GM21423 (cell line): Measurements from ENCODE around the gene NFKBIA.
"Not testable (repeated sequence)": the region's sequence is repeated elsewhere in the genome, so short reads cannot be mapped to it uniquely, and the experiment has no call there.

Experiments used
- ATAC-seq: cut with Tn5 transposase; IDR thresholded peaks from one replicate; pipeline ENCODE4 v1.9.1; 2021; ENCODE audit warnings: mild to moderate bottlenecking, moderate library complexity; ENCODE audit not compliant: unreplicated experiment

Gene NFKBIA

DNA sequence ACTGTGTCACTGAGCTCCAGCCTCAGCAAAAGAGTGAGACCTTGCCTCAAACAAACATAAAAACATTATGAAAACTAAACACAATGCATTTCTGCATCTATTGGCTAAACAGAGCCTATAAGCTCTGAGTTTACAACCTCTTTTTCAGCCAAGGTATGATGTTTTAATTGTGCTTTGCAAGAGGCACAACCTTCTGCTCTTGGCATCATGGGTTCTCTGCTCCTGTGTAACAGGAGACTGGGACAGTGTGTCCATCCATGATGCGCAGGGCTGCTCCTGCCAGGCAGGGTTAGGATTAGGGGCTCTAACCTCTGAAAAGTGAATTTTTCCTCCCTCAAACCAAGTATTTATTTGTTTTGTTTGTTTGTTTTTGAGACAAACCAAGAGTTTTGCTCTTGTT is 5.0 kb upstream of the NFKBIA start:
- no peak for ATAC-seq

DNA sequence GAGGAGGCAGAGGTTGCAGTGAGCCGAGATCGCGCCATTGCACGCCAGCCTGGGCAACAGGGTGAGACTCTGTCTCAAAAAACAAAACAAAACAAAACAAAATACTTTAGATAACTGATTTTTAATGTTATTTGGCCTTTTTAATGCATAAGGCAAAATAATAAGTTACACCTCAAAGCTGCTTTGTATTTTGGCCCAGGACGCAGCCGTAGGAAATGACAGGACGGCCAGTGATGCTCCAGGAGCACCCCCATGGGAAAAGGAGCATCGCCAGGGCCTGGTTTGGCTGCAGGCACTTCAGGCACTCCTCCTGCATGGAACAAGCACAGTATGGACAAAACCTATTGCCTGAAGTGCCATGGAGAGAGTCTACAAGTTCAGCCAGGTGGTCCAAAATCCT is 3.5 kb upstream of the NFKBIA start:
- ATAC-seq = no peak

DNA sequence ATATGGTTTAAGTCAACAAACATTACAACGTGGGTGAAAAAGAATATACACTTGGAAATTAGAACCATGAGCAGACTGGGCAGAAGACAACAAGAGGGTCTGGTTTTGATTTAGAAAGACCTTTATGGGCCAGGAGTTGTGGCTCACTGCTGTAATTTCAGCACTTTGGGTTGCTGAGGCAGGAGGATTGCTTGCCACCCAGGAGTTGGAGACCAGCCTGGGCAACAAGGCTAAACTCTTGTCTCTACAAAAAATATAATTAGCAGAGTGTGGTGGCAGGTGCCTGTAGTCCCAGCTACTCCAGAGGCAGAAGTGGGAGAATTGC is 2.7 kb upstream of the NFKBIA start:
- ATAC-seq = no peak

DNA sequence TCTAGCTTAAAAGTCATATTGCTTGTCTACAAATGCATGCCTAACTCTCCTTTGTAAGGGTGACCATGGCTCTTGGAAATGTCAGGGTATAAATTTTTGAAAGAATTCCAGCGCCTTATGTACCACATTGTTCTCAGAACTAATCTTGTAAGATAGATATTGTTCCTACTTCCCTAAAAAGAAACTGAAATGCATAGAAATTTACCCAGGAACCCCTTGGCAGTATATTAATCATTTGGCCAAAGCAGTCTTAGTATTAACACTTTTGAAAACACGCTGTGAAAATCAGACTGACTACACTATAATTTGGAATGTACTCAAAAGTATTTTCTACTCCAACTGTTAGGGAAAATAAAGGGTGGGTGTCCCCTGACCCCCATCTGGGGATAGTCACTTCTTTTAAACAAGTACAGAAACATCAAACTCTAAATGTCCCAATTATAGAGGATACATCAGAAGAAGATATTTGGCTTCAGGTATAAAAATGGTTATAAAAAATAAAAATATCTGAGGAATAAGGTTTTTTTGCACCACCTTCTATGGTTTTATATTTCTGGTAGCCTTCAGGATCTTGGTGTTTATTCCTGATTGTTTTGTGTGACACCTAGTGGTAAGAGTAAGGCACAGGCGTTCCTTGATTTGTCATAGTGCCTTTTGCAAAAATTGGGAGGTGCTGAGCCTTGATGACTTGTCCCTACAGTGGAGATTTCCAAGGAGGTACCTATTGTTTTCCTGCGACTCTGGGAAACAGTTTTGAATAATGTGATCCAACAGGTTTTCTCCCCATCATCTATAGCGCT is 2.2 kb upstream of the NFKBIA start:
- ATAC-seq = no peak

DNA sequence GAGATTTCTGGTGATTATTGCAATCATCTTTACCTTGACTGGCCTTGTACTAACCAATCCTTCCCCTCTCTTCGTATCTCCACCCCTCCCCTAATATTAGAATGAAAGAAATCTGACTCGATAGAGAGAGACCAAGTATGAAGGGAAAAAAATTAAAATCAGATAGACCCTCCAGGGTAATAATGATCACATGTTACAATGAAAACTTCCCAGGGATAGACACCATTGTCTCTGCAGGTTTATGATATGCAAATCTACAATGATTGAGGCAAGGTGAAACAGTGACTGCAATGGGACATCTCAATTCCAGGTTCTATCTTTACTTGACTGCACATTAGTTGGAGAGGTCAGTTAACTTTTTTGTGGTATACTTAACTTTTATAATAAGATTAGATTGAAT is 1.5 kb upstream of the NFKBIA start:
- no peak for ATAC-seq

DNA sequence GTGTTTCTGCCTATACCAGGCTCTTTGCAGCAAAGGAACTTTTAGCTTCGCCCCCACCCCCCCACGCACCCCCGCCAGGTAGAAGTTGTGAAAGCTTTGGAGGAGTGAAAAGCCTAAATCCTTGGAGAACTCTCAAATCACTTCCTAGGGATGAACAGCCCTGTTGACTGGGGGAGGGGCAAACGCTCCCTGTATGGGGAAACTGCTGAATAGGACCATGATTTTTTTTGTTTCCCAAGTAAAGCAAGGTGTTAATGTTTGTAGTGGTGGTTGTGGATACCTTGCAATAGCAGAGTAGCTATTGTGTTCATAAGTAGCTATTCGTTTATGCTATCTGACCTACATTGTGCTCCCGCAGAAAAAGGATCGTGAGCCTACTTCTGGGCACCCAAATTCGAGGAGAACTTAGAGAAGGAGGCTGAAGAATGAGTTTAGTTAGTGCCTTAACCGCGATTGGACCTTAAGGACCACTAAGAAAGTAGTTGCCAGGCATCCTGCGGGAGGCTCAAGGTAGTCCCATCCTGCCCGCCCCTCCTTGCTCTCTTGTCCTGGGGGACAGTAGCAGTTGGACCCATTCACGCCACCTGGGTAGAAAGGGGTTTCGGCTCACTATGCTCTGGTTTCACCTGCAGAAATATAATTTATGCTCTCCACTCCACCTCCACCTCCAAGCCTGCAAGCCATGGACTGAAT is 901 bp upstream of the NFKBIA start:
- no peak for ATAC-seq

DNA sequence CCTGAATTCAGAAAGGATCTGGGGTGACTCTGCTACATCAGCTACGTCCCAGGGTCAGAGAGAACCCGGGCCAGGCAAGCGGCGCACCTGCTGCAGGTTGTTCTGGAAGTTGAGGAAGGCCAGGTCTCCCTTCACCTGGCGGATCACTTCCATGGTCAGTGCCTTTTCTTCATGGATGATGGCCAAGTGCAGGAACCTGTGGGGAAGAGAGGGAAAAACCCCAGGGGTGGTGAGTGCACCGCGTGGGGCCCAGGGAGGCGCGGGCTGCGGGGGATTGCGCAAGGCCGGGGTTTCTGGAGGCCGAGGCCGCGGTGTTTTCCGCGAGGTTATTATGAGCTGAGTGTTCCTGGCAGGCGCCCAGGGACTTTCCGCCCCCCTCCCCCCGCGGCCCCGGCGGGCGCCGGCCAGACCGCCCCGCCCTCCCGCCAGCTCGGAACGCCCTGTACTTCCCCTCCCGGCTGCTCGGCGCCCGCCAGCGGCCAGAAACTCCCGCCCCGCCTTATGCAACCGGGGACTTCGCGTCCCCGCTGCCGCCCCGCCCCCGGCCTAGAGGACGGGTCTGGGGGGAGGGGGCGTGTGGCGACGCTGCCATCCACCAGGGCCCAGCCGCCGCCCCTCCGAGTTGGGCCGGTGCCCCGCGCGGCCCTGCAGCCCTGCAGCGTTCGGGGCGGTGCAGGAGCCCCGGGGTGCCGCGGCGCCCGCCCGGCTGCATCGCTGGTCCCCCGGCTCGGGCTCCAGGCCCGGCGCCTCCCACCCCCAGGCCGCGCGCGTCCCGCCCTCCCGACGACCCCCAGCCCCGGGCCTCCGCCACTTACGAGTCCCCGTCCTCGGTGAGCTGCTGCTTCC is 723 bp downstream of the NFKBIA start:
- ATAC-seq = peak; percentile 42

DNA sequence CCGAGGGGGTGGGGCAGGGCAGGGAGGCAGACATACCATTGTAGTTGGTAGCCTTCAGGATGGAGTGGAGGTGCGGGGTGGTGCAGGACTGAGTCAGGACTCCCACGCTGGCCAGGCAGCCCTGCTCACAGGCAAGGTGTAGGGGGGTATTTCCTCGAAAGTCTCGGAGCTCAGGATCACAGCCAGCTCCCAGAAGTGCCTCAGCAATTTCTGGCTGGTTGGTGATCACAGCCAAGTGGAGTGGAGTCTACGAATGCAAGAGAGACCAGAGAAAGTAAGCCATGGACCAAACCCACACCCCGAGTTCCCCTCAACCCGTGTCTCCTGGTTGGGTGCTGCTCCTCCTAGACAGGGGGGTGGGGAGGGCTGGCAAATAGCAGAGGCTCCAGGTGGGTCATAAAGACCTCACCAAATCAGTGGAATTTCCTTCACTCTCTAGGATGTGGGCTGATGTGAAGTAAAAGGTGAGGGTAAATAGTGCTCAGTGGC is 1.4 kb downstream of the NFKBIA start:
- ATAC-seq = no peak

DNA sequence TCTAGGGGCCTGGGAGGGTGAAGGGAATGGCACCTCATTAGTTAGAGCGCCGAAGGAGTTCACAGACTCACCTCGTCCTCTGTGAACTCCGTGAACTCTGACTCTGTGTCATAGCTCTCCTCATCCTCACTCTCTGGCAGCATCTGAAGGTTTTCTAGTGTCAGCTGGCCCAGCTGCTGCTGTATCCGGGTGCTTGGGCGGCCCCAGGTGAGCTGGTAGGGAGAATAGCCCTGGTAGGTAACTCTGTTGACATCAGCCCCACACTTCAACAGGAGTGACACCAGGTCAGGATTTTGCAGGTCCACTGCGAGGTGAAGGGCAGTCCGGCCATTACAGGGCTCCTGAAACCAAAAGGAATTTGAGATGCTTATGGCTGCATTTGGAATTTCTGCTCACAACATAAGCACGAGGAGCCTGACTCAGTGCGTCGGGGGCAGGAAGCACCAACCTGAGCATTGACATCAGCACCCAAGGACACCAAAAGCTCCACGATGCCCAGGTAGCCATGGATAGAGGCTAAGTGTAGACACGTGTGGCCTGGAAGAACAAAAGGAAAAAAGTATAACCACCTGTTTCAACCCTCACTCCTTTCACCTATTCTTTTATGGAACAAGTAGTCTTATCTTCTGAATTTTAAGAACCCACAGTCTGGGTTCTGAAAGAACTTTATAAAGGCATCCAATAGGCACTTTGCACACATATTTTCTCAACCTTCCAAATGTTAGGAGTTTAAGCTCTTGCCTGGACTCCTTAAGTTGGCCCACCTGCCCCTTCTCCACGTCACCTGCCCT is 2.0 kb downstream of the NFKBIA start:
- no peak for ATAC-seq

DNA sequence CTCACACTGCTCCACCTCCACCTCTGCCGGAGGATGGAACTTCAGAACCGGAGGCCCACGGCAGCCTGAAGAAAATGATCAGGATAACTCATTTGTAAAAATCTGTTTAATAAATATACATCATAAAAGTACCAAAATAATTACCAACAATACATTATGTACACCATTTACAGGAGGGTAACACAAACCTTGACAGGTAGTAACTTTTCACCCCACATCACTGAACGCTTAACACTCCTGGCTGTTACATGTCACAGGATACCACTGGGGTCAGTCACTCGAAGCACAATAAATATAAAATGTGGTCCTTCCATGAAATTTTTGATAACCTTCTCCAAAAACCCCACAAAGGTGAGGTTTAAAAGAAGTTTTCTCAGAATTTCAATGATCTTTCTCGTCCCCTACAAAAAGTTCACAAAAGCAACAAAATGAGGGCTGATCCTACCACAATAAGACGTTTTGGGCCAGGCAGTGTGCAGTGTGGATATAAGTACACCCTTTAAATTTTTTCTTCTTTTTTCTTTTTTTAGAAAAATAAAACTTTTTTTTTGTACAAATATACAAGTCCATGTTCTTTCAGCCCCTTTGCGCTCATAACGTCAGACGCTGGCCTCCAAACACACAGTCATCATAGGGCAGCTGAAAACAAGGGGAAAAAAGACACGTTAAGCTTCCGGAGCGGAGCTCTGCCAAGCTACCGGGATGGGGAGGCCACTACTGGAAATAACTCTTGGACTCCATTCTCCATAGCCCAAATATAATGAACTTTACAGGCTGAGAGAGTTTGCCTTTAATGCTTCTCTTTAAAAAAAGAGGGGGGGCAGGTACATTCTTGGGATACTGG is 2.9 kb downstream of the NFKBIA start:
- no peak for ATAC-seq

DNA sequence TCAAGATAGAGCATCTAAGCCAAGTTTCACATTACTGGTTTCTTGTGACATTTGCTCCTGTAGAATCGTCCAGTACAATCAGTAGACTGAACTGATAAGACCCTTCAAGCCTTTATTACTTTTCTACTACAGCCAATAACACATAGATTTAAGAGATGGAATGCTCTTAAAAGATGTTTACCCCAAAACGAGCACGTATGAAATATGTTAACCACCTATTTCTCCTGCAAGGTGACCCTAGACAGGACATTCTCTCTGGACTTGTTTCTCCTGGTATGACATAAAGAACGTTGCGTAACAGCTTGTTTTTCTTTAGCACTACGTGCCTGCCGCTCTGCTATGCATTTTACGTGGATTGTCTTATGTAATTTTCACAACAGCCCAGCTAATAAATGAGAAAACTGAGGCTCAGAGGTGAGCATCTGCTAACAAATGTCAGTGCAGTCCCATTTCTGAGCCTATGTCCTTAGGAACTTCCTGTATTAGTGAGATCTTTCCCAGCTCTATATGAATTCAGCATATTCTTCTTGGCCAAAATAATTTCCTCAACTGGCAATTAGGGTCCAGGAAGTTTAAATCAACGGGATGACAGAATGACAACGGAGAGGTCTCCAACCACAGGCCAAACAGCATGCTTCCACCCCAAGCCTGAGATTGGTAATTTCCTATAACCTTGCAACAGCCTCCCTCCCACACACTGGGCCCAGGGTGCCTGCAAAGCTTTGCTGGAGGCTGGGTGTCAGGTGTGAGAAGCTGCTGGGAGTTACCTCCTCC is 3.7 kb downstream of the NFKBIA start:
- ATAC-seq = no peak

DNA sequence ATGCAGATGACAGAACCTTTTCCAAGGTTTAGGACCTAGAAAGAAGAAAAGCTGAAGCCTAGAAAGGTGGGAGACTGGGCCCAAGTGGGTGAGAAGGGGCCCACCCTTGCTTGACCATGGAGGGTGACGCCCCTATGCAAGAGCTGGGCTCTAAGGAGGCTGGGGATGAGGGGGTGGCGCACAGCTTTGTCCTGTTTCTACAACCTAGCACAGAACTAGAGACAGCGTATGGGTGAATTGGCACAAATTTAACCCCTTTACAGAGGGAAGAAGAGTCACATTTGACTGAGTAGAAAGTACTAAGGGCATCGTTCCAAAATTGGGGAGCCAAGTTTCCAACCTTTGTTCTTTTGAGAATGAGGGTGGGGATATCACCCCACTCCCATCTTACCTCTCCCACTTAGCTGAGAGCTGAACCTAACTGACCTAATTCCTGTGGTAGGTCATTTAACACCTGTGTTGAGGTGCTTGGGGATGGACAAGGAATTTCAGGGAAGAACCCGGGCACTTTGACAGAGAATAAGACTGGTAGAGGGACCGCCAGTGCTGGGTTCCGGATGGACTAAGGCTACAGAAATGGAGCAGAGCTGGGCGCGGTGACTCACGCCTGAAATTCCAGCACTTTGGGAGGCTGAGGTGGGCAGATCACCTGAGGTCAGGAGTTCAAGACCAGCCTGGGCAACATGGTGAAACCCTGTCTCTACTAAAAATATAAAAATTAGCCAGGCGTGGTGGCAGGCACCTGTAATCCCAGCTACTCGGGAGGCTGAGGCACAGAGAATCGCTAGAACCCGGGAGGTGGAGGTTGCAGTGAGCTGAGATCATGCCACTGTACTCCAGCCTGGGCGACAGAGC is 5.2 kb downstream of the NFKBIA start:
- ATAC-seq = no peak

DNA sequence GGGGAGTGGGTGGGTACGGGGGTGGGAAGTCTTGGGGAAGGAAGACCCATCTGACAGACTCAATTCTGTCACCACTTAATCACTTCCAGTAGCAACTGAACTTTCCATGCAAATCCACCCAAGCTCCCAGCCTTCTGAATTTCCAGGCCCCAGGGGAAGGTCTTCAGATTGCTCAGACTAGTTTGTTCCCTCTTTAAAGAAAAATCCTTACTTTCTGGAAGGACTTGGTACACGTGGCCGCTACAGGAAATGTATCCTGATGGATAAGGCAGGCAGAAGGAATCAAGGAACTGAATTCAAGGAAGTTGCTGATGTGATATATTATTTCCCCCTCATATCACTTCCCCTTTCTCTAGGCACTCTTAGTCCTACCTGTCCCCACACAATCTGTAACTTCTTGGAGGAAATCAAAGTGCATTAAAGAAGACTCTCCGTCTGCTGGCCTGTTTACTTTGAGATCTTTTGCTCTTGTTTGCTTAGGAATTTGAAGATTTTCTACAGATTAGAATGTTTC is 6.4 kb downstream of the NFKBIA start:
- no peak for ATAC-seq

DNA sequence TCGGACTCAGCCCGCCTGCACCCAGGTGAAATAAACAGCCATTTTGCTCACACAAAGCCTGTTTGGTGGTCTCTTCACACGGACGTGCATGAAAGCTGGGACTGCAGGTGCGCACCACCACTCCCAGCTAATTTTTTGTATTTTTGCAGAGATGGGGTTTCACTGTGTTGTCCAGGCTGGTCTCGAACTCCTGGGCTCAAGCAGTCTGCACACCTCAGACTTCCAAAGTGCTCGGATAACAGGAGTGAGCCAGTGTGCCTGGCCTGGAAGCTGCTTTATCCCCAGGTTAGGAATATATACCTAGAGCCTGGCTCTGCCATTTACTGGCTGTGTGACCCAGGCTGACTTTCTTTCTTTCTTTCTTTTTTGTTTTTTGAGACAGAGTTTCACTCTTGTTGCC is 7.9 kb downstream of the NFKBIA start:
- ATAC-seq = not testable (repeated sequence)

DNA sequence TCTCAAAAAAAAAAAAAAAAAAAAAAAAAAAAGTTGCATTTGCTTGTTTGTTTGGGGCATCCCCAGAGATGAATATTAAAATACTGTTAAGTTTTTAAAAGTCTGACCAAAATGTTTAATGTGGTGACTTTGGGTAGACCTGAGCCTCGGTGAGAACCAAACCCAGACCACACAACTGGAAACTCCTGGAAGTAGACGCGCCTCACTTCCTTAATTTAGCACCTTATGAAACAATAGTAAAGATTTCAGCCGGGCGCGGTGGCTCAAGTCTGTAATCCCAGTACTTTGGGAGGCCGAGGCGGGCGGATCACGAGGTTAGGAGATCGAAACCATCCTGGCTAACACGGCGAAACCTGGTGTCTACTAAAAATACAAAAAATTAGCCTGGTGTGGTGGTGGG is 9.3 kb downstream of the NFKBIA start:
- ATAC-seq = no peak

DNA sequence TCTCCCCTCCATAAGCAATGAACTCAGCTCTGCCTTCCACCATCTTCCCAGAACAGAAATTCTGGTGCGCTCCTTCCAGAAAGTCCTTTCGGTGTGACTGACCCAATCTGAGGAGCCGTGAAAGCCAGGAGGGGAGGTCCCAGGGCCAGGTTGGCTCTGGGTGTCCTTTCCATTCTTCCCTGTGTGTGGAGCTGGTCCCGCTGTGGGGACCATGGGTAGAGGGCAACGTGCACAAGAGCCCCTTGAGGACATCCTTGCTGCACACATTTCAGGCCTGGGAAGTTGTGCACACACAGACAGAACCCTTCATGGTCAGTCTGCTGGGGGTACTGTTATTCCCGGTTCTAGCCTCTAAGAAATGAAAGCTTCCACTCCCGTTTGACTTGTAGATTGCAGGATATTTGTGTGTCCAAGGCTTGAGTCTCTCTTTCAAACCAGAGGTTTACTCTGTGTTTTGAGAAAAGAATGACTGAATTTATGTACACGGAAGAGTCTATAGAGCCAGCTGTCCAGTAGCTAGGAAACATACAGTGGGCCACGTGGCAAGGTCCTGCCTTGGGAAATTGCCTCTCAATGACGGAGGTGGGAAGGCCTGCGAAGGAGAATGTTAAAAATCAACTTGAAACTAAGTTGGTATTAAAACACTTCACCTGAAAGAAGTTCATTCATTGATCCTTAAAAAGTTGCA is 10.1 kb downstream of the NFKBIA start:
- ATAC-seq = no peak

DNA sequence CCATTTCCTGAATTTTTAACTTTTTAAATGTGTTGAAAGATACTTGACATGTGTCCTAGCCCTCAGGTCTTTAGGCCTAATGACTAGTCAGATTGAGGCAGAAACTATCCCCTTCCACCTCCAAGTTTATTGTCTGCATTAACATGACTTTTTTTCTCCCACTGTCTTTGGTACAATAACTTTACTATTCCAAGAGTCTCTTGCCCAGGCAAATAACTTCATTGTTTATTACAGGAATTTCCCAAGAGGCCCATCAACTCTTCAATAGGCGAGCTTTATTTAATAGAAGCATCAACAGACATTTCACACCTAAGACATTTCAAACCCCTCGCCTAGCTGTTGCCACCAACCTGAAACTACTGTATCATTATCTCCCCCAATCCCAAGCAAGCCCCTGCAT is 10.7 kb downstream of the NFKBIA start:
- ATAC-seq = no peak
